Right kidney (tissue), 9 donors: ENCODE data around the gene PNPLA1.

Experiments used
- DNase-seq: peaks from one replicate; pipeline ENCODE4 v3.0.0-alpha.2; 2016
- long read RNA-seq, 8 donors: transcript quantifications; one replicate each; lab custom pipeline, GENCODE V29; 2026

The PNPLA1 gene
- long read RNA-seq, donor 1, result 0 reads
- long read RNA-seq, donor 2, result 0 reads
- long read RNA-seq, donor 3, result 0 reads
- long read RNA-seq, donor 4, partial matches to known transcripts, result 0 of 2 reads
- long read RNA-seq, donor 4, other reads (novel, unspliced or antisense), result 0 of 2 reads
- long read RNA-seq, donor 5, result 0 reads
- long read RNA-seq, donor 6, result 0 reads
- long read RNA-seq, donor 7, result 0 reads
- long read RNA-seq, donor 8, result 0 reads

GRCh38 chr6:36269834-36270705 is at the start of gene PNPLA1:
Gene PNPLA1, plus strand, starts transcription at chr6:36270060. Its CDS starts 400 bp downstream, at chr6:36270460.
- no peak for DNase-seq

- no peak for DNase-seq
Measured at GRCh38 chr6:36220226-36220625, 49.6 kb upstream of the PNPLA1 start.

GRCh38 chr6:36221674-36222073 is 48.2 kb upstream of the PNPLA1 start:
- no peak for DNase-seq

GRCh38 chr6:36222924-36223323 is 46.9 kb upstream of the PNPLA1 start:
- DNase-seq, result no peak

- no peak for DNase-seq
Measured at GRCh38 chr6:36223706-36224105, 46.2 kb upstream of the PNPLA1 start.

- no peak for DNase-seq
Measured at GRCh38 chr6:36224918-36225461, 44.9 kb upstream of the PNPLA1 start.

- no peak for DNase-seq
Measured at GRCh38 chr6:36226438-36227047, 43.3 kb upstream of the PNPLA1 start.

- DNase-seq, result no peak
Measured at GRCh38 chr6:36227379-36228228, 42.3 kb upstream of the PNPLA1 start.

GRCh38 chr6:36229223-36229622 is 40.6 kb upstream of the PNPLA1 start:
- DNase-seq, result no peak

GRCh38 chr6:36230371-36230770 is 39.5 kb upstream of the PNPLA1 start:
- no peak for DNase-seq

- no peak for DNase-seq
Measured at GRCh38 chr6:36232172-36232571, 37.7 kb upstream of the PNPLA1 start.

GRCh38 chr6:36235309-36235708 is 34.6 kb upstream of the PNPLA1 start:
- DNase-seq, result no peak

GRCh38 chr6:36235862-36236261 is 34.0 kb upstream of the PNPLA1 start:
- DNase-seq, result no peak

GRCh38 chr6:36239774-36240173 is 30.1 kb upstream of the PNPLA1 start:
- DNase-seq, result no peak

- no peak for DNase-seq
Measured at GRCh38 chr6:36241728-36242127, 28.1 kb upstream of the PNPLA1 start.

GRCh38 chr6:36242161-36242560 is 27.7 kb upstream of the PNPLA1 start:
- no peak for DNase-seq

- DNase-seq, result no peak
Measured at GRCh38 chr6:36242626-36243025, 27.2 kb upstream of the PNPLA1 start.

- DNase-seq, result no peak
Measured at GRCh38 chr6:36243562-36244212, 26.2 kb upstream of the PNPLA1 start.

- no peak for DNase-seq
Measured at GRCh38 chr6:36244641-36245280, 25.1 kb upstream of the PNPLA1 start.

GRCh38 chr6:36245572-36246061 is 24.2 kb upstream of the PNPLA1 start:
- DNase-seq, result peak; percentile 15
